A673 (cell line): ENCODE data around the gene RNASEL. TPM values are rescaled to one million over a fixed set of nuclear protein-coding genes. Genes with fewer than 3 reads are reported as not detected.

Source experiments
- BruUV-seq: library from RNA; stranded (reverse); fragments of 400-500 nt; replicated peaks from 2 replicates; lab custom pipeline; 2021; lab: Mats Ljungman, UMichigan
- CTCF ChIA-PET: fragments of 300-600 bp; sonication (Branson Sonifier 250); formaldehyde crosslinking; loops from one replicate; lab custom pipeline; 2022; ENCODE audit warnings: antibody characterized with exemption; lab: Charles Lee
- POLR2A ChIA-PET: fragments of 300-600 bp; sonication (Branson Sonifier 250); formaldehyde crosslinking; loops from one replicate; lab custom pipeline; 2022; ENCODE audit warnings: antibody characterized with exemption; ENCODE audit not compliant: low non-redundant PET; lab: Charles Lee
- DNase-seq: peaks from one replicate; pipeline ENCODE4 v3.0.0-alpha.2; 2015; ENCODE audit warnings: low spot score
- H3K27ac ChIP-seq: fragments of 200-600 bp; sonication (generic); 2 replicates; pipeline ENCODE4 v1.5.1; 2016; ENCODE audit warnings: mixed run types, low read depth, mild to moderate bottlenecking, mixed read lengths, antibody characterized with exemption, low read length; ENCODE audit not compliant: poor library complexity, severe bottlenecking
- H3K27me3 ChIP-seq: fragments of 200-600 bp; sonication (generic); replicated peaks from 2 replicates; pipeline ENCODE4 v1.6.1; 2017; ENCODE audit warnings: mixed run types, low read depth, mild to moderate bottlenecking, mixed read lengths, antibody characterized with exemption, low read length; ENCODE audit not compliant: insufficient read depth, poor library complexity
- H3K36me3 ChIP-seq: fragments of 200-600 bp; sonication (generic); 2 replicates; pipeline ENCODE4 v1.6.1; 2016; ENCODE audit warnings: mixed run types, mild to moderate bottlenecking, mixed read lengths, antibody characterized with exemption, low read length; ENCODE audit not compliant: insufficient read depth, poor library complexity, severe bottlenecking
- H3K4me1 ChIP-seq: fragments of 200-600 bp; sonication (generic); 2 replicates; pipeline ENCODE4 v1.6.1; 2017; ENCODE audit warnings: mixed run types, mild to moderate bottlenecking, mixed read lengths, antibody characterized with exemption, low read length; ENCODE audit not compliant: insufficient read depth, poor library complexity, severe bottlenecking
- H3K4me3 ChIP-seq: fragments of 200-600 bp; sonication (generic); 2 replicates; pipeline ENCODE4 v1.5.1; 2016; ENCODE audit warnings: low read depth, mixed run types, mild to moderate bottlenecking, mixed read lengths, low read length; ENCODE audit not compliant: poor library complexity, severe bottlenecking
- H3K9me3 ChIP-seq: fragments of 200-600 bp; sonication (generic); 2 replicates; pipeline ENCODE4 v1.6.1; 2016; ENCODE audit warnings: mixed run types, low read depth, mild to moderate bottlenecking, mixed read lengths, antibody characterized with exemption, low read length; ENCODE audit not compliant: poor library complexity, severe bottlenecking
- EZH2 ChIP-seq: fragments of 200-600 bp; sonication (generic); IDR thresholded peaks from 2 replicates; pipeline ENCODE4 v1.6.1; 2017; ENCODE audit warnings: borderline replicate concordance, low read depth, mild to moderate bottlenecking, mixed read lengths, antibody characterized with exemption, low read length; ENCODE audit not compliant: poor library complexity, severe bottlenecking
- intact Hi-C: fragments of 100-400 bp; cut with micrococcal nuclease; formaldehyde crosslinking; loops from one replicate; pipeline ENCODE4 v1.10.0; 2022; ENCODE audit not compliant: unreplicated experiment
- total RNA-seq: library from RNA; stranded (reverse); gene quantifications from 2 replicates; pipeline ENCODE4 v1.2.3, GENCODE V29; 2021
- TF ChIP-seq, protein P1 (sequence below): fragments of 300-800, 200-600 bp; sonication (generic); conservative IDR thresholded peaks from 2 replicates; pipeline ENCODE4 v1.5.1; 2017; ENCODE audit warnings: low read depth, mild to moderate bottlenecking, antibody characterized with exemption, low read length, moderate library complexity, mixed read lengths

Gene RNASEL
- total RNA-seq, 1 experiment from 2014 or later, result 3.2 TPM

DNA sequence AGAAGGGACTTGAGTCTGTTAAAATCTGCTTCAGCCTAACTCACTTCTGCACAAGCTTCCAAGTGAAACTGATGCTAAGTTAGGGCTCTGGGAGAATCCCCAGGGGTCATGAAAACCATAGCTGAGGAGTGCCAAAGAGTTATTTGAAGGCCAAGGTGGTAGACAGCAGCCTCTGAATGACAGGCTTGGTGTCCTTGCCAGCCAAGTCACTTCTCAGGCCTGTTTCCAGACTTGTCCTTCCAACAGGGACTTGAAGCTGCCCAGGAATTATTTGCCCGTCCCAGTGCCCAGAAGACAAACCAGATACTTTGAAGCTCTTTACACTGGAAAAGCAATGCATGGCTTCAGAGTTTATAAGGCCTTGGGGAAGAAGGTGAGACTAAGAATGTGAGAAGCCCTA, 33.6 kb downstream of the RNASEL start:
- BruUV-seq, result no TSS peak
- Histone ChIP-seq H3K27ac (no peak overlapping the region), H3K9me3 (no peaks in the 10 kb centered on the region), H3K4me1 (no peaks in the 10 kb centered on the region), H3K27me3 (no peaks in the 10 kb centered on the region), H3K4me3 (no peak overlapping the region), H3K36me3 (no peaks in the 10 kb centered on the region)
- TF ChIP-seq, protein P1, sequence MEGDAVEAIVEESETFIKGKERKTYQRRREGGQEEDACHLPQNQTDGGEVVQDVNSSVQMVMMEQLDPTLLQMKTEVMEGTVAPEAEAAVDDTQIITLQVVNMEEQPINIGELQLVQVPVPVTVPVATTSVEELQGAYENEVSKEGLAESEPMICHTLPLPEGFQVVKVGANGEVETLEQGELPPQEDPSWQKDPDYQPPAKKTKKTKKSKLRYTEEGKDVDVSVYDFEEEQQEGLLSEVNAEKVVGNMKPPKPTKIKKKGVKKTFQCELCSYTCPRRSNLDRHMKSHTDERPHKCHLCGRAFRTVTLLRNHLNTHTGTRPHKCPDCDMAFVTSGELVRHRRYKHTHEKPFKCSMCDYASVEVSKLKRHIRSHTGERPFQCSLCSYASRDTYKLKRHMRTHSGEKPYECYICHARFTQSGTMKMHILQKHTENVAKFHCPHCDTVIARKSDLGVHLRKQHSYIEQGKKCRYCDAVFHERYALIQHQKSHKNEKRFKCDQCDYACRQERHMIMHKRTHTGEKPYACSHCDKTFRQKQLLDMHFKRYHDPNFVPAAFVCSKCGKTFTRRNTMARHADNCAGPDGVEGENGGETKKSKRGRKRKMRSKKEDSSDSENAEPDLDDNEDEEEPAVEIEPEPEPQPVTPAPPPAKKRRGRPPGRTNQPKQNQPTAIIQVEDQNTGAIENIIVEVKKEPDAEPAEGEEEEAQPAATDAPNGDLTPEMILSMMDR, result no peak
- TF ChIP-seq EZH2, result no peak
- DNase-seq, result no peak
- ChIA-PET CTCF (no interaction called here), POLR2A (no interaction called here)
- intact Hi-C loops, result no loop called here

DNA sequence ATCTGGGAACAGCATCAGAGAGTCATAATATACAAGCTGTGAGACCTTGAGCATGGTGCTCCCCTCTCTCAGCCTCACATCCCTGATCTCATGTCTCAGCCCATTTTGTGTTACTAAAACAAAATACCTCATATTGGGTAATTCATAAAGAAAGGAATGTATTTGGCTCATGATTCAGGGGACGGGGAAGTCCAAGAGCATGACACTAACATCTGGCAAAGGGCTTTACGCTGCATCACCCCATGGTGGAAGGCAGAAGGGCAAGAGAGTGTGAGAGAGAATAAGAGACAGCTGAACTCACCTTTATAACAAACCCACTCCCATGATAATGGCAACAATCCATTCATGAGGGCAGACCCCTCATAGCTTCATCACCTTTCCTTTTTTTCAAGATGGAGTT, 36.5 kb downstream of the RNASEL start:
- Histone ChIP-seq H3K4me1 (no peaks in the 10 kb centered on the region), H3K4me3 (no peak overlapping the region), H3K27ac (no peak overlapping the region), H3K9me3 (no peaks in the 10 kb centered on the region), H3K27me3 (no peaks in the 10 kb centered on the region), H3K36me3 (no peaks in the 10 kb centered on the region)
- ChIA-PET POLR2A (no interaction called here), CTCF (no interaction called here)
- BruUV-seq, result no TSS peak
- intact Hi-C loops, result no loop called here
- TF ChIP-seq, protein P1, result no peak
- DNase-seq, result no peak

DNA sequence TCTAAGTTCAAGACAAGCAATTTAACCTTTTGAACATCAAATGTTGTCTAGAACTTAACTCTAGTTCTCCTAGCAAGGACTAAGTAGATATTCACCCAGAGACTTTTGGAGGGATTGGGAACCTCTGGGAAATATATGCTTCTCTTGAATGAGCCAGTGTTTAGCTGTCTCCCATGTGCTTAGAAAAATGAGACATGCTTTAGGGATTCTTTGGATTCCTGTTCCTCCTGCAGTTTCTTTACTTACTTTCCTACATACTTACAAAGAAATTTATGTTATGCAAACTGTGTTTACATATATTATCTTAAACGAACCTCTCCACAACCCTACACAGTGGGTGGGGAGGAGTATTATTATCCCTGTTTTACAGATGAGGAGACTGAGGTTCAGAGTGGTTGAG, 39.2 kb downstream of the RNASEL start:
- ChIA-PET CTCF (no interaction called here), POLR2A (no interaction called here)
- TF ChIP-seq, protein P1, result no peak
- TF ChIP-seq EZH2, result no peak
- no peaks in the 10 kb centered on the region for H3K4me1 ChIP-seq
- DNase-seq, result no peak
- no peaks in the 10 kb centered on the region for H3K36me3 ChIP-seq
- no TSS peak for BruUV-seq
- H3K27ac ChIP-seq, result no peak overlapping the region
- H3K4me3 ChIP-seq, result no peak overlapping the region
- intact Hi-C loops, result no loop called here
- H3K27me3 ChIP-seq, result peaks cover 7% of the 10 kb centered on the region
- H3K9me3 ChIP-seq, result no peaks in the 10 kb centered on the region
